GM10248 (cell line): ENCODE data around the gene SSBP2.

ENCODE experiments used
- CTCF ChIA-PET: fragments of 300-600 bp; sonication (Branson Sonifier 250); formaldehyde crosslinking; extraction: SDS; loops from one replicate; lab custom pipeline; 2021; ENCODE audit warnings: antibody characterized with exemption; lab: Yijun Ruan, JAX
- POLR2A ChIA-PET: fragments of 350-650 bp; sonication (Branson Sonifier 250); formaldehyde crosslinking; extraction: SDS; loops from one replicate; lab custom pipeline; 2020; ENCODE audit warnings: antibody characterized with exemption; lab: Yijun Ruan, JAX
- DNase-seq: peaks from one replicate; pipeline ENCODE4 v3.0.0; 2012; ENCODE audit errors: extremely low spot score
- CTCF ChIP-seq: IDR thresholded peaks from 2 replicates; pipeline ENCODE4 v1.5.1; 2012; ENCODE audit warnings: mild to moderate bottlenecking, low read depth; ENCODE audit errors: extremely low read depth, missing control alignments, control extremely low read depth

The SSBP2 gene

GRCh38 chr5:81389025-81389424 is 361.9 kb downstream of the SSBP2 start:
- TF ChIP-seq CTCF: no peak
- DNase-seq: no peak
- CTCF ChIA-PET: no interaction called here
- POLR2A ChIA-PET: no interaction called here

DNA sequence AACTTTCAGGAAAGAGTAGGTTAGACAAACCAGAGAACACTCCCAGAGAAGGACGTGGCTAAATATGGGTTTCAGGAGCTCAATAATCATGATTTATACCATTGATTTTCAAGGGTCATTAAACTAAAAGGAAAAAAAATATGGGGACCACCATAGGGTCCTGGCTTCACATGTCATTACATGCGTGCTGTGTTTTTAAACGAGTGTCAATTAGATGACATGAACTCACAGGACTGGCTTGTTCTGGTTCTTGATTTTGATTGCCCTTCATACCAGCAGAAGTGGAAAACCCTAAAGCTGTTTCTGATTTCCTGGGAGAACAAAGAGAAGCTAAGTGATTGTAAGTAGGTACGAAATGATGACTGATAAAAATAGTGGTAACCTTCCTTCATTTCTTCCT is 362.7 kb downstream of the SSBP2 start:
- no peak for TF ChIP-seq CTCF
- CTCF ChIA-PET: no interaction called here

DNA sequence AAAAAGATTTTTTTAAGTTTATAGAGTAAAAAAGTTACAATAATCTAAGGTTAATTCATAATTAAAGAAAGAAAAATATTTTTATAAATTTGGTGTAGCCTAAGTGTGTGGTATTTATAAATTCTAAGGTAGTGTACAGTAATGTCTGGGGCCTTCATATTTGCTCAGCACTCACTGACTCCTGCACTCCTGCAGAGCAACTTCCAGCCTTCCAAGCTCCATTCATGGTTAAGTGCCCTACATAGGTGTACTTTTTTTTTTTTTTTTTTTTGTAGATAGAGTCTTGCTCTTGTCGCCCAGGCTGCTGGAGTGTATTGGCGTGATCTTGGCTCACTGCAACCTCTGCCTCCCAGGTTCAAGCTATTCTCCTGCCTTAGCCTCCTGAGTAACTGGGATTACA is 367.0 kb downstream of the SSBP2 start:
- no peak for TF ChIP-seq CTCF
- ChIA-PET CTCF (no interaction called here), POLR2A (no interaction called here)
- no peak for DNase-seq

More for the DNA sequence above, 362.7 kb downstream of the SSBP2 start:
- DNase-seq: no peak
- POLR2A ChIA-PET: no interaction called here

DNA sequence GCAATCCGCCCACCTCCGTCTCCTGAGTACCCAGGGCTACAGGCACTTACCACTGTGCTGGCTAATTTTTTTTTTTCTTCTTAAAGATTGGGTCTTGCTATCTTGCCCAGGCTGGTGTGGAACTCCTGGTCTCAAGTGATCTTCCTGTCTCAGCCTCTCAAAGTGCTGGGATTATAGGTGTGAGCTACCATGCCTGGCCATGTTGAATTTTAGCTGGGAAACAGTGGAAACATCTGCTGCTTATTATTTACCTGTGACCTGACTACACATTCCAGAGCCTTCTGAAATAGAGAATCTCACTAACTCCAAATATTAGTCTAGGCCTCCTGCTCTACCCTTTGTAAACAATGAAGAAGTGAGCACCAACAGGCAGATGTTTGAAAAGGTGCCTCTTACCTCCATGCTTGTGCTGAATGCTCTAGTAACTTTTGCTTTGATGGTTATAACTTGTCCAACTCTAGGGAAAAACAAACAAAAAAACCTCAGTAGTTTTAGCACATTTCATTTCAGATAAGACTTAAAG is 379.5 kb downstream of the SSBP2 start:
- ChIA-PET CTCF (no interaction called here), POLR2A (interaction anchor here (0.6 kb wide), 1 partner anchor 29 kb away, joined by 3 read pairs; no protein-coding TSS in a partner anchor)
- DNase-seq: no peak
- no peak for TF ChIP-seq CTCF

DNA sequence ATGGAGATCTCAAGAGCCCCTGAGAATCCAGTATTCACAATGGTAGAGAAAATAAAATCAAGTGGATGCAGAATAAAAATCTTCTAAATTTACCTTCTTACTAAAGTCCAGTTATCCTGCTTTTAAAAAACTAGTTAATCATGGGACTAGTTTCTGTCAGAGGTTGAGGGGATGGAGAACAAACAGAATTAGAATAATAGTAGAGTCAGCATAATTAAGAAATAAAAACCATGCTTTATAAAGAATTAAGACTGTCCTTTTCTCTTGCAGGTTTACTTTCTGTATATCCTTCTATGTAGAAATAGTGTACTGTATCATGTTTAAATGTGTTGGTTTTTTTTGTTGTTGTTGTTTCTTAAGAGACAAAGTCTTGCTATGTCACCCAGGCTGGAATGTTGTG is 380.0 kb downstream of the SSBP2 start:
- TF ChIP-seq CTCF: no peak
- ChIA-PET CTCF (no interaction called here), POLR2A (no interaction called here)
- no peak for DNase-seq

DNA sequence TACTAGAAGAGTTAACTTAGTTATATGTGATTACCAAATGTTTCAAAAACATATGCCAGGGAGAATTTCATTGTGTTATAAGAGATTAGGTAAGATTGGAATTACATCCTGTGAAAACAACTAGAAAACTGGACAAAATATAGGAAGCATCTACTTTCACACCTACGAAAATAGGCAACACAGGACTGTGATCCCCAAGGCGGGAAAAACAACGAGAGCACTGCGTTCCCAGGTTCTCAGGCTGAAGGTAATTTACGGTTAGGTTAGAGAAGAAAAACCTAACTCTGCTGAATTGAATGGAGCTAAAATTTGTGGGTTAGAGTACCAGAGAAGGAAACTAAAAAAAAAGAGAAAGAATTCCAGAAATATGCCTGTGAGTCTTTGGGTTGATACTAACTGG is 385.4 kb downstream of the SSBP2 start:
- CTCF ChIA-PET: interaction anchor here (1.4 kb wide), 1 partner anchor 473 kb away, joined by 3 read pairs; no protein-coding TSS in a partner anchor
- DNase-seq: no peak
- no peak for TF ChIP-seq CTCF

More for the DNA sequence above, 385.4 kb downstream of the SSBP2 start:
- POLR2A ChIA-PET: no interaction called here
